HG03558 (cell line): ENCODE results near the gene KRTAP10-6.
"Not testable (repeated sequence)": the region's sequence is repeated elsewhere in the genome, so short reads cannot be mapped to it uniquely, and the experiment has no call there.

Source experiments
- ATAC-seq: cut with Tn5 transposase; IDR thresholded peaks from one replicate; pipeline ENCODE4 v1.9.1; 2021; ENCODE audit warnings: moderate number of reproducible peaks; ENCODE audit not compliant: unreplicated experiment; ENCODE audit errors: extremely low read depth

The KRTAP10-6 gene

GRCh38 chr21:44601091-44601490 is 8.8 kb upstream of the KRTAP10-6 start:
- ATAC-seq = not testable (repeated sequence)

DNA sequence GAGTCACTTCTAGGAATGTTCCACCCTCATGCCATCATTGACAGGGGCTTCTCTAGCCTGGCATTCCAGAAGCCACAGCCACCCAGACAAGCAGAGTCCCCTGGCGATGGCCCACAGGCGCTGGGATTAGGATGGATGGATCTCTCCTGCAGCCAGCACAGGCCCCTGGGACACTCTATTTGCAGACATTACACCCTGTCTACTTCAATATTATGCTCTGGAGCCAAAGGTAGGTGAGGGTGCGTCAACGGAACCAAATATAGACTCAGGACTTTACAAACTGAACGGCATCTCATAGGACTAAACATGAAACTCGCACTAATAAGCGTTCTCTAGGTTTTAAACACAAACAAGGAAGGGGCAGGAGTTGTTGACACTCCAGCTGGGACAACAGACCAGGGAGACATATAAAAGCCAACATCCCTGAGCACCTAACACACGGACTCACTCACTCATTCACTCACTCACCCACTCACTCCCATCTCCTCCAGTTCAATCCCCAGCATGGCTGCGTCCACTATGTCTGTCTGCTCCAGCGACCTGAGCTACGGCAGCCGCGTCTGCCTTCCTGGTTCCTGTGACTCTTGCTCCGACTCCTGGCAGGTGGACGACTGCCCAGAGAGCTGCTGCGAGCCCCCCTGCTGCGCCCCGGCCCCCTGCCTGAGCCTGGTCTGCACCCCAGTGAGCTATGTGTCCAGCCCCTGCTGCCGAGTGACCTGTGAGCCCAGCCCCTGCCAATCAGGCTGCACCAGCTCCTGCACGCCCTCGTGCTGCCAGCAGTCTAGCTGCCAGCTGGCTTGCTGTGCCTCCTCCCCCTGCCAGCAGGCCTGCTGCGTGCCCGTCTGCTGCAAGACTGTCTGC is 8.0 kb upstream of the KRTAP10-6 start, which contains the start of gene KRTAP10-7:
TSS of gene KRTAP10-7 (plus strand) at position 480 of the 861 bp plus-strand sequence. CDS start at position 505, 25 bp downstream.
- not testable (repeated sequence) for ATAC-seq

- no peak for ATAC-seq
Observed at GRCh38 chr21:44599264-44600029, 7.1 kb upstream of the KRTAP10-6 start.

DNA sequence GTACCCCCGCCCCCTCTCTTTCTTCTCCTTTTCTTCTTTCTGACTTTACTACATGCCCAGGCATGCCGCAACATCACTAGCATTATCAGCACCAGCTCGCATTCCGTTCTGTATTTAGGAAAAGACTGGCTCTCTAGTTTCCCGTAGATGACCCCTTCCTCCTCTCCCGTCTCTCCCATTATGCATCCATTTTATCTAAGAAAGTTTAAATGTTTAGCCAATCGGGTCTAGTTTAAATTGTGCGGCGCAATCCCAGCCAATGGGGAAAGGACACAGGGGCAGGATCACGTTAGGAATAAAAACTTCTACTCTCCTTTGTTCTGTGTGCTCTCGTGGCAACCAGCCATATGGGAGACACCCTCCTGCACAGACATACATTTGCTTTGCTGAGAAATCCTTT is 5.8 kb upstream of the KRTAP10-6 start:
- no peak for ATAC-seq

GRCh38 chr21:44596068-44596725 is 3.9 kb upstream of the KRTAP10-6 start:
- no peak for ATAC-seq

DNA sequence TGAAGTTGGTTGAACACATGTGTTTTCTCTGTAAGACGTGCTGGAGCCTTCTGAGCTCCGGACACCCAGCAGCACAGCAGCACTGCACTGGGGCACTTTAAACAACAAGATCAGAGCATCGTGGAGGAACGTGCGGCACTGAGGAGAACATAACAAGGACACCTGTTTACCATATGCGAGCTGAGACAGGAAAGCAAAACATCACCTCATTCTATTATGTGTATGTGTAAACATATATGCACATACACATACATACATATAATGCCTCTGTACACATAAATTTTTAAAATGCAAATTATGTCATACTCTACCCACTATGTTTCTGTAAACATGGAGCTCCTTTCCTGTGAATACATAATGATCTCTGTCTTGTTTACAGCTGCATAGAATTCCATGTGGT is 3.2 kb upstream of the KRTAP10-6 start:
- no peak for ATAC-seq

DNA sequence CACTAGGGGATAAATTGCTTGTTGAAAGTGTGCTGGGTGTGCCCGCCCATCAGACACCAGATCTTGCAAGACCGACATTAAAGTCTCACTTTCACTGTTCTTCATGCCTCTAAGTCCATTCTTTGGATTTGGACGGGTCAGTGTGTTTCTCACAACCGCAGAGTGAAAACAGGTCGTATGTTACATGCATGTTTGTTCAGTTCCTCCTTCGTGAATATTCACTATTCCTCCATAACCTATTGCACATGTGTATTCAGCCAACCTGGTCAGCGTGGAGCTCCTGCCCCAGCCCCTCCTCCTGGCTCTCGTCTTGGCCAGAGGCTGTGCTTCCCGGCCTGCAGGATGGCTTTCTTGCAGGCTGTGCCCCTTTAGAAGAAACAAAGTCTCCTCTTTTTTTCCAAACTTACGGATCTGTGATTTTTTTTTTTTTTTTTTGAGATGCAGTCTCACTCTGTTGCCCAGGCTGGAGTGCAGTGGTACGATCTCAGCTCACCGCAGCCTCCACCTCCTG is 2.2 kb upstream of the KRTAP10-6 start:
- ATAC-seq = no peak

DNA sequence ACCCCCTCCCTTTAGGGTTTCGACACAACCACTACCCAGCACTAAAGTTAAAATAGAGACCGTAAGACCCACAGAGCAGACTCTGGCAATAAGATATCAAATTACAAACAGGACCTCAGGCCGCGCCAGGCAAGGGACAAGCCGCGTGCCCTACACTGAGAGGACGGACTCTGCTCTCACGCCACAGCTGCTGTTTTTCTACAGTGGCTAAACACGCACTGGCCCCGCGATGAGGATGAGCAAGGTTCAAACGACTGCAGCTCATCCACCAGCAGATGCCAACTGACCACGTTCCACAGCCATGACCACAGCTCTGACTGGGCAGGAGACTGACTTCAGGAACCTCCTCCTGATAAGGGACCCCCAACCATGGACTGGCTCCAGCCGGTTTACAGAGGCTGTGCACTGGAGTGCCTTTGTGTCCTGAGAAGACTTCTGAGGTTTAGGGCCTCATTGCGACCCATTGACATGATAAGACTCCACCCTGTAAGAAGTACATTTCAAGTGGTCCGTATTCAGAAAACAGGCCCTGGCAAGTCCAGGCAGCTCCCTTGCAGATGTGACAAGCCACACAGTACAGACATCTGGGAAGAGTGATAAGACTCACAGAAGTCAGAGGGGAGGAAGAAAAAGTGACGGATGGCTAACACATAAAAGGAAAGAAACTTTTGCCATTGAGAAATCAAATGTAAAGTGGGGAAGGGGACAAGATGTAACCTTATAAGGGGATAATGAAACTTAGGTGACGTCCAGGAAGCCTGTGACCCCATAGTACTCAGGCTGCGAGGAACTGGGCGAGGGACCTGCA is 1.5 kb upstream of the KRTAP10-6 start:
- no peak for ATAC-seq

DNA sequence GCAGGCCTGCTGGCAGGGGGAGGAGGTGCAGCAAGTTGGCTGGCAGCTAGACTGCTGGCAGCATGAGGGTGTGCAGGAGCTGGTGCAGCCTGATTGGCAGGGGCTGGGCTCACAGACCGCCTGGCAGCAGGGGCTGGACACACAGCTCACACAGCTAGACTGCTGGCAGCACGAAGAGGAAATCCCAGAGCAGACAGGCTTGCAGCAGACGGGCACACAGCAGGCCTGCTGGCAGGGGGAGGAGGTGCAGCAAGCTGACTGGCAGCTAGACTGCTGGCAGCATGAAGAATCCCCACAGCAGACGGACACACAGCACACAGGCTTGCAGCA is 539 bp downstream of the KRTAP10-6 start:
- ATAC-seq = not testable (repeated sequence)

DNA sequence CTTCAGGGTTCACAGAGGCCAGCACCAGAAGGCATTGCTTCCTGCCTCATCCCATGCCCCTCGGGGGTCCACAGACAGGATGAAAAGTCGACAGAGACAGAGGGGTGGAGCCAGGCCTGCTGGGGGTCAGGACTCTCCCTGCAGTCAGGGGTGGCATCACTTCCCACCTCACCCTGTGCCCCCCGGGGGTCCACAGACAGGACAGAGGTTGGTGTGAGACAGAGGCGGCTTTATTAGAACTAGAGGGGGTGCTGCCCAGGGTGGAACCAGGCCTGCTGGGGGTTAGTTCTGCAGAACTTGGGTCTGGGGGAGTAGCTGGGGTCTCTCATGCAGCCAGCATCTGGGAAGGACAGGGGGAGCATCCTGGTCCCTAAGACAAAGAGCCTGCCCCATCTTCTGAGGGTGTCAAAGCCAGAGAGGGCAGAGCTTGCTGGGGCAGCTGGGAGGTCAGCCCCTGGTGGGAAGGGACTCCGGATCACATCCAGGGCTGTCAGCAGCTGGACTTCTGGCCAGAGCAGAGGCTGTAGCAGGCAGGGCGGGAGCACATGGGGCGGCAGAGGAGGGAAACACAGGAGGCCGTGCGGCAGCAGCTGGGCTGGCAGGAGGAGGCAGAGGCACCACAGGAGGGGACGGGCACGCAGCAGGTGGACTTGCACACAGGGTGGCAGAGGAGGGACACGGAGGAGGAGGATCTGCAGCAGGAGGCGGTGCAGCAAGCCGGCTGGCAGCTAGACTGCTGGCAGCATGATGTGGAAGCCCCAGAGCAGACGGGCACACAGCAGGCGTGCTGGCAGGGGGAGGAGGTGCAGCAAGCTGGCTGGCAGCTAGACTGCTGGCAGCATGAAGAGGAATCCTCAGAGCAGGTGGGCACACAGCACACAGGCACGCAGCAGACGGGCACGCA is 1.2 kb downstream of the KRTAP10-6 start:
- ATAC-seq = not testable (repeated sequence)

DNA sequence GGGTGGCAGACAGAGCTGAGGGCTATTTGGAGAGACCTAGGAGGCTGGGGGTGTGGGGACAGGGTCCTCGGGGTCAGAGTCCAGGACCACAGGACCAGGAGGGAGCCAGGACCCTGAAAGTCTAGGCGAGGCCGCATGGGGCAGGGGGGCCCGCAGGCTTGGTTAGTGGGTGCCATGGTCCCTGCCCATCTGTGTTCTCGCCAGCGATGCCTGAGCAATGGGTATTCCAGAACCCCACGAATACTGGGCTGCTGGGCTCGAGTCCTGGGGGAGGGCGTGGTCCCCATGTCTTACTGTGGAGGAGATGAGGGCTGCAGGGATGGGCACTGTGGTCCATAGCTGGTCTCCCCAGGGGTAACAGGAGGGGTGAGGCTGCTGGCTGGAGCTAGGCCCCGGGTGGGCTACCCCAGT is 2.0 kb downstream of the KRTAP10-6 start:
- no peak for ATAC-seq

DNA sequence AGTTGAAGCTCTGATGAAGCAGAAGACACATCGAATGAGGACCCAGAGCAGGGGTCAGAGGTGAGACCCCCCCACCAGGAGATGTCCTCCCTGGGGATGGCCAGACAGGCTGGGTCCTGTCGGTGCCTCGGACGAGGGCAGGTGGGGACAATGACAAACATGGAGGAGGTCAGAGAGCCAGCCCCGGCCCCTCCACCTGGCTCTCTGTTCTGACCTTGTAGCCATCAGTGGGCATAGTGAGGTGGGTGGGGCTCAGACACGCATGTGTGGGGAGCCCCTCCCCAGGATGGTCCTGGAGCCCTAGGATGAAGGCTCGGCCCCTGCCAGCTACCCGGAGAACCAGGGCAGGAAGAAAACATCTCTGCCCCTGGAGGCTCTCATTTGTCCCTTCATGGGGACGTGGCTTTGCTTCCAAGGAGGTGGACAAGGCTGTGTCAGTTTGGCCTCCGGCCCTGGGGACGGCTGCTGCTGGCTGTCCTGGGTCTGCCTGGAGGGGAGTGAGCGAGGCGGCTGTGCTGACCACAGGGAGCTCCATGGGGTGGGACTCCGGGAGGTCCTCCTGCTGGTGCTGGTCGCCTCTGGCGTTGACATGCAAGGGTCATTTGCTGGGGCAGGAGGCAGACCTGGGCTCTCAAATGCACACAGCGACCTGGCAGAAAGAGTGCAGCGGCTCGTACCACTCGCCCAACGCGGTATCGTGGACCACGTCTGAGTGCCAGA is 2.6 kb downstream of the KRTAP10-6 start:
- no peak for ATAC-seq

DNA sequence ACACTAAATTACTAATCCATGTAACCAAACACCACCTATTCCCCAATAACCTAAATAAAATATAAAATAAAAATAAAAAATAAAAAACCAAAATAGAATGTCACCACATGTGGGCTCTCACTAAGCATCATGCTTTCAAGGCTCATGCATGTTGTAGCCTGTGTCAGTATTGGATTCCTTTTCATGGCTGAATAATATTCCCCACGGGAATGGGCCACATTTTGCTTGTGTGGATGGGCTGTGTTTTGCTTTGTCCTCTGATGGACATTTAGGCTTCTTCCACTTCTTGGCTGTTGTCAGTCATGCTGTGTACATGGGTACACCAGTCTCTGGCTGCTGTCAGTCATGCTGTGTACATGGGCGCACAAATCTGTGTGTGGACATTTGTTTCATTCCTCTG is 3.2 kb downstream of the KRTAP10-6 start:
- ATAC-seq = no peak

GRCh38 chr21:44585892-44586291 is 6.4 kb downstream of the KRTAP10-6 start:
- ATAC-seq = no peak

- ATAC-seq = no peak
Observed at GRCh38 chr21:44583800-44584147, 8.5 kb downstream of the KRTAP10-6 start.

DNA sequence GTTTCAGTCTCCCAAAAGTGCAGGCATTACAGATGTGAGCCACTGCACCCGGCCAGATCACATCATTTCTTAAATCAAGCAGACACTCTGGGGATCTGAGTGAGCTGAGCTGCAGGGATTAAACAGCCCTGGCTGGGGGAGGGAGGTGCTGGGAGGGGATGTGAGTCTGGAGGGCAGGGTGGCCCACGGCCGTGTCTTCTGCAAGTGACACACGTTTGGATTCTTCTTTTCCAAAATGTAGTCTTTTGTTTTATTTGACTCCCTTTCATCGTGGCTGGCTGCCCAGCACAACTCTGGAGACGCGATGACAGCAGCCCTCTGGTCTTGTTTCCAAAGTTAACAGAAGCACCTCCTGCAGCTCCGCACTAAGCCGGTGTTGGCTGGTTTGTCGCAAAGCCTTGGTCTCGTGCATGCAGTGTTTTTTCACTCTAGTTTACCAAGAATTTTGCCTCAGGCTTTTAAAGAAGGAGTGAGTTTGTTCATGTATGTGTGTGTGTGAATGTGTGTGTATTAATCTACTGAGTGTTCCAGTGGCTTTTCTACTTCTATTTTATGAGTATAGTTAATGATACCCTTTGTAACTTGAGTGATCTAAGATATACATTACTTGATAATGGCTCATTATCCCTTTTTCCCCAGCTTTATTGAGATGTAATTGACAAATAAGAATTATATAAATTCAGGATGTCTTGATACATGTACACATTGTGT is 9.1 kb downstream of the KRTAP10-6 start:
- ATAC-seq = no peak

- no peak for ATAC-seq
Observed at GRCh38 chr21:44582055-44582454, 10.2 kb downstream of the KRTAP10-6 start.

- no peak for ATAC-seq
Observed at GRCh38 chr21:44581158-44581557, 11.1 kb downstream of the KRTAP10-6 start.
